Measurements from ENCODE around the gene MAX.

DNA sequence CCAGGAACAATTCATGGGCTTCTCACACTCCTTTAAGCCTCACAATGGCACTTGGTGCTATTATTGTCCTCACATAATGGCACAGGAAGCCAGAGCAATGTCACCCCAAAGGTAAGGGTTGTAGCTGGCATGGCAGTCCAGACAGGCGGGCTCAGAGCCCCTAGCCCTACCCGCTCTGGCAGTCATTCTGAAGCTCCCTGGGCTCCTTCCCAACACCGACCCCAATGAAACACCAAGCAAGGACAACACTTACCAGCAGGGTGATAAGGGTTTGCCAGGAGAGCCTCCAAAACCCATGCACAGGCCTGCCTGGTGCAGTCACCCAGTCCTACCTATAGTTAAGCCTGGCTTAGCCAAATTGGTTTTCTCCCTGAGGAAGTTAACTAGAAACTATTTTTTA is 30.8 kb downstream of the MAX start:
- TF ChIP-seq POLR2A (IDR thresholded peaks at IDR 0.05), result no peak
- TF ChIP-seq, protein P1, sequence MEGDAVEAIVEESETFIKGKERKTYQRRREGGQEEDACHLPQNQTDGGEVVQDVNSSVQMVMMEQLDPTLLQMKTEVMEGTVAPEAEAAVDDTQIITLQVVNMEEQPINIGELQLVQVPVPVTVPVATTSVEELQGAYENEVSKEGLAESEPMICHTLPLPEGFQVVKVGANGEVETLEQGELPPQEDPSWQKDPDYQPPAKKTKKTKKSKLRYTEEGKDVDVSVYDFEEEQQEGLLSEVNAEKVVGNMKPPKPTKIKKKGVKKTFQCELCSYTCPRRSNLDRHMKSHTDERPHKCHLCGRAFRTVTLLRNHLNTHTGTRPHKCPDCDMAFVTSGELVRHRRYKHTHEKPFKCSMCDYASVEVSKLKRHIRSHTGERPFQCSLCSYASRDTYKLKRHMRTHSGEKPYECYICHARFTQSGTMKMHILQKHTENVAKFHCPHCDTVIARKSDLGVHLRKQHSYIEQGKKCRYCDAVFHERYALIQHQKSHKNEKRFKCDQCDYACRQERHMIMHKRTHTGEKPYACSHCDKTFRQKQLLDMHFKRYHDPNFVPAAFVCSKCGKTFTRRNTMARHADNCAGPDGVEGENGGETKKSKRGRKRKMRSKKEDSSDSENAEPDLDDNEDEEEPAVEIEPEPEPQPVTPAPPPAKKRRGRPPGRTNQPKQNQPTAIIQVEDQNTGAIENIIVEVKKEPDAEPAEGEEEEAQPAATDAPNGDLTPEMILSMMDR (IDR thresholded peaks at IDR 0.05), result no peak
